ENCODE measurements around the gene FMNL2.
A peak's percentile ranks its signal among the peaks of the same experiment; 100 is the strongest.

Gene FMNL2

DNA sequence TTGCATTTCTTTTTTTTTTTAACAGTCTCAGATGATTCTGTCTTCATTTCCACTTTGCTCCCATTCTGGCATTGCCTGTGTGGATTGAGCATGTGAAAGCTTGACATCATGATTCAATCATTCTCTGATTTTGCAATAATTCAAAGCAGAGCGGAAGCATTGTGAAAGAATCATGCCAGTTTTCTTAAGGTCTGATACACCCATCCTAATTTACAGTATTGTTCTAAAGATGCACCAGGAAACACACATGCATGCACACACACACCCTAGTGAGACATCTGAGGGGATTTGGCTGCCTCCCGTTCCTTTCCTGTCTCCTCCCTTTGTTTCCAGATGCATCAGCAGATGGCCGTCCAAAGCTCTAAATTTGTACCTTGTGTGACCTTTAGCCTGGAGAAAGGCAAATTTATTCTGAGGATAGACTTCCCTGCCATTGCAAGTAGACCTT is 97.3 kb downstream of the FMNL2 start:
- H3K4me3 ChIP-seq (ENCODE audit: low read length), result no peak overlapping the region
- no peaks in the 10 kb centered on the region for H3K9me3 ChIP-seq (replicated peaks; ENCODE audit: low read length)
- H3K27me3 ChIP-seq (ENCODE audit: control insufficient read depth, insufficient read depth, low read length), result no peaks in the 10 kb centered on the region
- H3K4me1 ChIP-seq (ENCODE audit: control insufficient read depth, insufficient read depth, low read length), result peaks cover 15% of the 10 kb centered on the region
- no peak overlapping the region for H3K9ac ChIP-seq (ENCODE audit: low read depth, low read length)
- H3K36me3 ChIP-seq (ENCODE audit: insufficient read depth, low read length), result no peaks in the 10 kb centered on the region
- H3K4me2 ChIP-seq (ENCODE audit: low read length), result peak overlapping the region; percentile 48

DNA sequence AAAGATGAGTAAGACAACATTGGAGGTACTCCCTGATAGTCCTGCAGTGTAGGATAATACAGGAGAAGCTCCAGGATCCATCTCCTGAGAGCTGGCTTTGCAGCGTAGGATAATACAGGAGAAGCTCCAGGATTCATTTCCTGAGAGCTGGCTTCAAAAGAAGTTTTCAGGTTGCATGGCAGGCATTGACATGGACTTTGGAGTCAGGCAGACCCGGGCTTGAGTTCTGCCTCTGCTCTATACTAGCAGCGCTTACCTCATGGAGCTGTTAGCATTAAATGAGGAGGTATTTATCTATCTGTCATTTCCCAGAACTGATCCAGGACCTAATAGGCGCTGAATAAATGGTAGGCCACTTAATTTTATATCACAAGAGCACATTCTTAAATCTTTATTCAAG is 97.8 kb downstream of the FMNL2 start:
- Histone ChIP-seq H3K9me3 (replicated peaks; ENCODE audit: low read length) (no peaks in the 10 kb centered on the region), H3K4me1 (ENCODE audit: control insufficient read depth, insufficient read depth, low read length) (peaks cover 15% of the 10 kb centered on the region), H3K9ac (ENCODE audit: low read depth, low read length) (no peak overlapping the region), H3K4me2 (ENCODE audit: low read length) (peak overlapping the region; percentile 48), H3K36me3 (ENCODE audit: insufficient read depth, low read length) (no peaks in the 10 kb centered on the region), H3K4me3 (ENCODE audit: low read length) (no peak overlapping the region), H3K27me3 (ENCODE audit: control insufficient read depth, insufficient read depth, low read length) (no peaks in the 10 kb centered on the region)

DNA sequence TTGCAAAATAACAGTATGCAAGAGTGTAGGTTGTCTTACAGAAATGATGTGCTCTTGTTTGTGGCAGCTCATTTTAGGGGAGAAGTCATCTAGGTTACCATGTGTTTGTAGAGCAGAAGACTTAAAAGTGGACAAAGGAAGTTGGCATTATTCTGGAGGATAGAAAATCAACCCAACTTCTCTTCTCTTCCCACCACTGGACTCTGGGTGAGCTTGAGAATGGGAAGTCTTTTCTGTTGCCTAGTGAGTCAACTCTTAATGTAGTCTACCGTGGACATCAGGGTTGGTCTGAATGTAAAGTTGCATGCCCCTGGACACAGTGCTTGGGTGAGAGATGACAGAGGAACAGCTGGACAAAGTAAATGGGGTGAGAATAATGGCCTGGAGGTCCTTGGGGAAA is 98.3 kb downstream of the FMNL2 start:
- Histone ChIP-seq H3K9ac (ENCODE audit: low read depth, low read length) (no peak overlapping the region), H3K4me2 (ENCODE audit: low read length) (no peak overlapping the region), H3K4me3 (ENCODE audit: low read length) (no peak overlapping the region), H3K9me3 (replicated peaks; ENCODE audit: low read length) (no peaks in the 10 kb centered on the region), H3K27me3 (ENCODE audit: control insufficient read depth, insufficient read depth, low read length) (no peaks in the 10 kb centered on the region), H3K36me3 (ENCODE audit: insufficient read depth, low read length) (no peaks in the 10 kb centered on the region), H3K4me1 (ENCODE audit: control insufficient read depth, insufficient read depth, low read length) (peaks cover 15% of the 10 kb centered on the region)

DNA sequence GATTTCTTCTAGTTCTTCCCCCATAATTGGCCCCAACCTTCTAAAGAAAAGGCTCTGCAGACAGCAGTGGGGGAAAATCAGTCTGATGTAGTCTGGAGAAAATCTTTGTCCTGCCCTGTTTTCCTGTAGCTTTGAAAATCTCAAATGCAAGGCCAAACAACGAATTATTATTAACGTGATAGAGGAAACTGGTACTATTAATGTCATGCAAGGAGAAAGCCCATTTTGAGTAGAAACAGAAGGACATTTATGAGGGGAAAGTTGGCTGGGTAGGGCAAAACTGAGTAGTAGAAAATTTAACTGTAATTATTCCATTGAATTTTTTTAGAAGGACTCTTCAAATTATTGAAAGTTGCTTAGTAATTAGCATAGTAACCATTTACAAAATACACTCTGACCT is 98.8 kb downstream of the FMNL2 start:
- Histone ChIP-seq H3K9me3 (replicated peaks; ENCODE audit: low read length) (no peaks in the 10 kb centered on the region), H3K9ac (ENCODE audit: low read depth, low read length) (no peak overlapping the region), H3K4me2 (ENCODE audit: low read length) (no peak overlapping the region), H3K4me3 (ENCODE audit: low read length) (no peak overlapping the region), H3K27me3 (ENCODE audit: control insufficient read depth, insufficient read depth, low read length) (no peaks in the 10 kb centered on the region), H3K4me1 (ENCODE audit: control insufficient read depth, insufficient read depth, low read length) (peaks cover 15% of the 10 kb centered on the region), H3K36me3 (ENCODE audit: insufficient read depth, low read length) (no peaks in the 10 kb centered on the region)

DNA sequence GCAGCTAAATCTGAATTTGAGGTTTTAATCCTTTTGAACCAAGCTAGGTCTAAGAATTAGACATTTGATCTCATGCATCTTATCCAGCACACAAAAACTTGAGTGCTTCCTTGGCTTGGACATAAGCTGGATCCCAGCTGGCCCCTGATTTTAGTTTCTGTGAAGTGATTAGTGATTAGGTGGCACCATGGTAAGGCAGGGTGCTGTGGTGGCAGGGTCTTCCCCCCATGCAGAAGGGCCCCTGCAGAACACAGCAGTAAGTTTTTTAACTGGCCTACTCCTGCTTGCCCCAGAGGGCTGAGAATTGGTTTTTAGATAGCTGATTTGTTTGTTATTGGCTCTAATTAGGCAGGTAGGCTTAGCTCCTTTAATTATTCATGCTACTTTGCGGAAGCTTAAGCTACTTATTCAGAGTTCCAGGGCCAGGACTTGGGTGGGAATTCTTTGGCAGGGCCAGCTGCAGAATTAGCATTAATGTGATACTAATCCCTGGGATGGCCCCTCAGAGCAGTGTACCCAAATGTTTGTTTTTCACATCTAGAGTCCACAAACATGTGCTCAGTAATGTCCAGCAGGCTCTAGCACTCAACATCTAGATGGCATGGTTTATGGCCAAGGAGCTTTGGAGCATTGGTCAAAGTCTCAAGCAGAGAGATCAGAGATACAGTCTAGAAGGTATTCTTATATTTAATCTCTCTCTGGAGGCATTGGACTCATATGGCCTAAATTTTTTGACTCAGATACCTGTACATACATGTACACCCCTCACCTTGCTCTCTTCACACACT is 99.6 kb downstream of the FMNL2 start:
- Histone ChIP-seq H3K36me3 (ENCODE audit: insufficient read depth, low read length) (no peaks in the 10 kb centered on the region), H3K27me3 (ENCODE audit: control insufficient read depth, insufficient read depth, low read length) (no peaks in the 10 kb centered on the region), H3K9me3 (replicated peaks; ENCODE audit: low read length) (no peaks in the 10 kb centered on the region)

DNA sequence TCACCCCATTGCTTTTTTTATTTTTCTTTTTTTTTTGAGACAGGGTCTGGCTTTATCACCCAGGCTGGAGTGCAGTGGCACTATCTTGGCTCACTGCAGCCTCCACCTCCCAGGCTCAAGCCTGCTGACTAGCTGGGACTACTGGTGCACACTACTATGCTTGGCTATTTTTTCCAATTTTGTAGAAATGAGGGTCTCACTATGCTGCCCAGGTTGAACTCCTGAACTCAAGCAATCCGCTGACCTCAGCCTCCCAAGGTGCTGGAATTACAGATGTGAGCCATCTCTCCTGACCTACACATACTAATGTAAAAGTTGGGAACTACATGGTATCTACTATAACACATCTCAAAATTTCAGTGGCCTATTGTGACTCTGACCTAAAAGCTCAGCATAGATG is 101.2 kb downstream of the FMNL2 start:
- H3K27me3 ChIP-seq (ENCODE audit: control insufficient read depth, insufficient read depth, low read length), result no peaks in the 10 kb centered on the region
- H3K9ac ChIP-seq (ENCODE audit: low read depth, low read length), result no peak overlapping the region
- H3K4me3 ChIP-seq (ENCODE audit: low read length), result no peak overlapping the region
- H3K36me3 ChIP-seq (ENCODE audit: insufficient read depth, low read length), result no peaks in the 10 kb centered on the region
- peaks cover 15% of the 10 kb centered on the region for H3K4me1 ChIP-seq (ENCODE audit: control insufficient read depth, insufficient read depth, low read length)
- H3K4me2 ChIP-seq (ENCODE audit: low read length), result no peak overlapping the region
- no peaks in the 10 kb centered on the region for H3K9me3 ChIP-seq (replicated peaks; ENCODE audit: low read length)

More for the DNA sequence above, 99.6 kb downstream of the FMNL2 start:
- Histone ChIP-seq H3K4me3 (ENCODE audit: low read length) (no peak overlapping the region), H3K4me1 (ENCODE audit: control insufficient read depth, insufficient read depth, low read length) (peaks cover 15% of the 10 kb centered on the region), H3K4me2 (ENCODE audit: low read length) (no peak overlapping the region), H3K9ac (ENCODE audit: low read depth, low read length) (no peak overlapping the region)

DNA sequence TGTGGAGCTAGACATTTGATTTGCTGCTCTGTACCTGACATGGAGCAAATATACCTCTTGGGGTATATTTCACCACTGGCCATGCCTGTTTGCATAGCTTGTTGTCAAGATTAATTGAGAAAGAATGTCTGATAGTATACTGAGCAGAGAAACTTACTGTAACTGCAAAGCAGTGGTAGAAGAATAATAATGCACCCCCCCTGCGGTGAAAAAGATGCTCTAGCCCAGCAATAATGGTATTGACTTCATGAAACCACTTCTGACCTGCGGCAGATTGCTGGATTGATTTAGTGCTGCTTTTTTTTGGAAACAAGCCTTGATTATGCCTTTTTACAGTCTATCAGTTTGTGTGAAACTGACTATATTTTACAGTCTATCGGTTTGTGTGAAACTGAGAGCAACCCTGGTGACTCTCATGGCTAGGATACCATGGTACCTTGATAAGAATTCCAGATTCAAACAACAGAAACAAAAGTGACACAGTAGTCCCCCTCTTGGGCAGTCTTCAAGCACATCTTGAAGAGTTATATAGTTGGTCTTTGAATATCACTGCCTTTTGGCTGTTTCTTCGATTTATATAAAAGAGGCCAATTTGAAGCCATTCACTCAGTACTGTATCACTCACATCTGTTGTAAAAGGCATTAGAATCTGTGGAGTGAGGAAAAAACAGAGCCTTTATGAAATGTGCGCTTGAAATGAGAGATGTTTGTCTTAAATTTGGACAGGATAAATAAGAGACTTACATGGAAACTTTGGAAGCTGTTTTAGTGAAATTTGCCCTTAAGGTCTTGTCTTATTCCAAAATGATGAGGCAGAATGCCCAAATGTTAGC is 102.5 kb downstream of the FMNL2 start:
- Histone ChIP-seq H3K9ac (ENCODE audit: low read depth, low read length) (no peak overlapping the region), H3K27me3 (ENCODE audit: control insufficient read depth, insufficient read depth, low read length) (no peaks in the 10 kb centered on the region), H3K4me1 (ENCODE audit: control insufficient read depth, insufficient read depth, low read length) (peaks cover 4% of the 10 kb centered on the region), H3K36me3 (ENCODE audit: insufficient read depth, low read length) (no peaks in the 10 kb centered on the region), H3K9me3 (replicated peaks; ENCODE audit: low read length) (no peaks in the 10 kb centered on the region), H3K4me2 (ENCODE audit: low read length) (no peak overlapping the region), H3K4me3 (ENCODE audit: low read length) (no peak overlapping the region)

DNA sequence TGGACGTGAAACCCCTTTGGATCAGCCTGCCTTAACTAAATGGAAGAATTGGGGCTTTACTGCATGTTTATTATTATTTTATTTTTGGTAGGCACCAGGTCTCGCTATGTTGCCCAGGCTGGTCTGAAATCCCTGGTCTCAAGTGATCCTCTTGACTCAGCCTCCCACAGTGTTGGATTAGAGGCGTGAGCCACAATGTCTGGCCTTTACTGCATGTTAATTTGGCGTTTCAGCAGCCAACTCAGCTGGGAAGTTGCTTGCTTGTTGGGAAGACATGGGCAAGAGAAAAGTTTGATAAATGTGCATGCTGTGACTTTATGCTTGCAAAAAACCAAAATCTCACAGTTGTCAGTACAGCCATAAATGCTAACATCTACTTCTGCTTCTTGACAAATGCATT is 105.1 kb downstream of the FMNL2 start:
- H3K36me3 ChIP-seq (ENCODE audit: insufficient read depth, low read length), result no peaks in the 10 kb centered on the region
- H3K4me2 ChIP-seq (ENCODE audit: low read length), result no peak overlapping the region
- H3K4me1 ChIP-seq (ENCODE audit: control insufficient read depth, insufficient read depth, low read length), result peaks cover 13% of the 10 kb centered on the region
- no peaks in the 10 kb centered on the region for H3K27me3 ChIP-seq (ENCODE audit: control insufficient read depth, insufficient read depth, low read length)
- no peak overlapping the region for H3K4me3 ChIP-seq (ENCODE audit: low read length)
- no peak overlapping the region for H3K9ac ChIP-seq (ENCODE audit: low read depth, low read length)
- no peaks in the 10 kb centered on the region for H3K9me3 ChIP-seq (replicated peaks; ENCODE audit: low read length)

DNA sequence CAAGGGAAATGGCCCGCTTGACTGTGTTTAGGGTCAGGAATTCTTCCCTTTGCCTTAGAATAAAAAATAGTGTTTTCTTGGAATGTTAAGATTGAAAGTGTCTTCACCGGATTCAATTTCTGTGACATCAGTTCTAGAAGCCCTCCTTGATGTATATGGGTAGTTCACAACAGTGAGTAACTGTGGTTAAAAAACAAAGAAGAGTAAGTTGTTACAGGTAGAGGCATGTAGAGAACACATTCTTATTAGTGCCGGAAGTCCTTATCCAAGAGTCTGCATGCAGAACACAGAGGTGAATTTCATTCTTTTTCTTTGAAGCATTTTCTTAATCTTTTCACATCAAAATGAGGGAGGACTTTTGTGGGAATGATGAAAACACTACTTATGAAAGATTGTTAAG is 105.5 kb downstream of the FMNL2 start:
- H3K4me2 ChIP-seq (ENCODE audit: low read length), result no peak overlapping the region
- no peak overlapping the region for H3K9ac ChIP-seq (ENCODE audit: low read depth, low read length)
- no peak overlapping the region for H3K4me3 ChIP-seq (ENCODE audit: low read length)
- no peaks in the 10 kb centered on the region for H3K36me3 ChIP-seq (ENCODE audit: insufficient read depth, low read length)
- peaks cover 17% of the 10 kb centered on the region for H3K4me1 ChIP-seq (ENCODE audit: control insufficient read depth, insufficient read depth, low read length)
- H3K9me3 ChIP-seq (replicated peaks; ENCODE audit: low read length), result no peaks in the 10 kb centered on the region
- no peaks in the 10 kb centered on the region for H3K27me3 ChIP-seq (ENCODE audit: control insufficient read depth, insufficient read depth, low read length)

DNA sequence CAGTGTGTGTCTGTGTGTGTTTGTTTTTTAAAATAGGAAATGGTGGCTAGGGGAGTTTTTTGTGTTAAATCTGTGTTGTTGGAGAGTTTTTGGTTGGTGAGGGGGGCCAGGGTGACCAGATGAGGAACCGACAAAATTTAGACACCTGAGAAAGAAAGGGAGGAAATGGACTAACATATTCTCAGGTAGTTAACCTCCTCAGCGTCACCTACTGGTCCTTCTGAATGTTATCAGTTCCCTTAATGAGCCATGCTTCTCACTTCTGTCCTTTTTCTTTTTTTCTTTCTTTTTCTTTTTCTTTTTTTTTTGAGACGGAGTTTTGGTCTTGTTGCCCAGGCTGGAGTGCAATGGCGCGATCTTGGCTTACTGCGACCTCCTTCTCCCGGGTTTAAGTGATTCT is 107.0 kb downstream of the FMNL2 start:
- Histone ChIP-seq H3K9ac (ENCODE audit: low read depth, low read length) (no peak overlapping the region), H3K4me3 (ENCODE audit: low read length) (no peak overlapping the region), H3K36me3 (ENCODE audit: insufficient read depth, low read length) (no peaks in the 10 kb centered on the region), H3K9me3 (replicated peaks; ENCODE audit: low read length) (no peaks in the 10 kb centered on the region), H3K4me1 (ENCODE audit: control insufficient read depth, insufficient read depth, low read length) (peaks cover 30% of the 10 kb centered on the region), H3K4me2 (ENCODE audit: low read length) (no peak overlapping the region), H3K27me3 (ENCODE audit: control insufficient read depth, insufficient read depth, low read length) (no peaks in the 10 kb centered on the region)

DNA sequence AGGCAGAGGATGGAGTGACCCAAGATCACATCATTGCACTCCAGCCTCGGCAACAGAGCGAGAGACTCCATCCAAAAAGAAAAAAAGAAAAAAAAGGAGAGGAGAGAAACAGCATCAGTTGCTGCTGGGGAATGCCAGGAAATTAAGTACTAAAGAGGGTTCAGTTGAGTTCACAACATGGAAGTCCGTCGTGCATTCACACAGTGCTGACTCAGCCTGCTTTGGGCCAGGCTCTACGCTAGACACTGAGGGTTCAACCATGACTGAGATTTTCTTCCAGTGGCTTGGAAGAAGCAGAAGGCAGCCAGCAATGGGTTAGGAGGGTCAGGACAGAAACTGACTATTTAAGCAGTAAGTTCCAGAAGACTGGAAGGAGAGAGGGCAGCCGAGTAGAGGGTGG is 108.8 kb downstream of the FMNL2 start:
- H3K9ac ChIP-seq (ENCODE audit: low read depth, low read length), result no peak overlapping the region
- H3K4me2 ChIP-seq (ENCODE audit: low read length), result no peak overlapping the region
- H3K36me3 ChIP-seq (ENCODE audit: insufficient read depth, low read length), result no peaks in the 10 kb centered on the region
- H3K9me3 ChIP-seq (replicated peaks; ENCODE audit: low read length), result no peaks in the 10 kb centered on the region
- no peaks in the 10 kb centered on the region for H3K27me3 ChIP-seq (ENCODE audit: control insufficient read depth, insufficient read depth, low read length)
- peaks cover 35% of the 10 kb centered on the region for H3K4me1 ChIP-seq (ENCODE audit: control insufficient read depth, insufficient read depth, low read length)
- H3K4me3 ChIP-seq (ENCODE audit: low read length), result no peak overlapping the region

Data from skeletal muscle satellite cell (primary cell).